AG09309 (cell line): ENCODE results near the gene SMS.

Experiments
- DNase-seq: peaks from one replicate; pipeline ENCODE4 v3.0.0-alpha.2; 2010; ENCODE audit warnings: low read depth
- H3K4me3 ChIP-seq: 2 replicates; pipeline ENCODE4 v1.5.1; 2011; ENCODE audit warnings: mild to moderate bottlenecking, low read depth, low read length, moderate library complexity; ENCODE audit not compliant: control insufficient read depth
- TF ChIP-seq, protein P1 (sequence below): IDR thresholded peaks from 2 replicates; pipeline ENCODE4 v1.5.1; 2011; ENCODE audit warnings: mild to moderate bottlenecking, low read depth, low read length, inconsistent platforms; ENCODE audit not compliant: insufficient read depth, control insufficient read depth; ENCODE audit errors: missing control alignments

The SMS gene

DNA sequence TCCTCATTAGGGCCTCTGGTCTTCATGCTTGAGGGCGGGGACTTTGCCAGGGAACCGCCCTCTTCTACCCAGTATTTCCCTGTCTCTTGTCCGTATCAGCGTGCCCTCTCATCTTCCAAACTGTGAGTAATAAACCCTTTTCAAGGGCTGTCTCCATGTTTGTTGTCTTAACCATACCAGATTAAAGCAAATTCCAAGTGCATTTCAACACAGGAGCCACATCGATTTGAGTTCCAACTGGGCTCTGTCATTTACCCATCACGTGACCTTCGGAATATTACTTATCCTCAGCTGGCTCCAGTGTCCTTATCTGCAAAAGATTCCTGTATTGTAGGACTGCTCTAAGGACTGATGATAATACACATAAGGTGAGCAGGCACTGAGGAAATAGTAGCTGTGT lies 85.2 kb downstream of the SMS start:
- TF ChIP-seq, protein P1, sequence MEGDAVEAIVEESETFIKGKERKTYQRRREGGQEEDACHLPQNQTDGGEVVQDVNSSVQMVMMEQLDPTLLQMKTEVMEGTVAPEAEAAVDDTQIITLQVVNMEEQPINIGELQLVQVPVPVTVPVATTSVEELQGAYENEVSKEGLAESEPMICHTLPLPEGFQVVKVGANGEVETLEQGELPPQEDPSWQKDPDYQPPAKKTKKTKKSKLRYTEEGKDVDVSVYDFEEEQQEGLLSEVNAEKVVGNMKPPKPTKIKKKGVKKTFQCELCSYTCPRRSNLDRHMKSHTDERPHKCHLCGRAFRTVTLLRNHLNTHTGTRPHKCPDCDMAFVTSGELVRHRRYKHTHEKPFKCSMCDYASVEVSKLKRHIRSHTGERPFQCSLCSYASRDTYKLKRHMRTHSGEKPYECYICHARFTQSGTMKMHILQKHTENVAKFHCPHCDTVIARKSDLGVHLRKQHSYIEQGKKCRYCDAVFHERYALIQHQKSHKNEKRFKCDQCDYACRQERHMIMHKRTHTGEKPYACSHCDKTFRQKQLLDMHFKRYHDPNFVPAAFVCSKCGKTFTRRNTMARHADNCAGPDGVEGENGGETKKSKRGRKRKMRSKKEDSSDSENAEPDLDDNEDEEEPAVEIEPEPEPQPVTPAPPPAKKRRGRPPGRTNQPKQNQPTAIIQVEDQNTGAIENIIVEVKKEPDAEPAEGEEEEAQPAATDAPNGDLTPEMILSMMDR: no peak
- no peak for DNase-seq
- no peak overlapping the region for H3K4me3 ChIP-seq

DNA sequence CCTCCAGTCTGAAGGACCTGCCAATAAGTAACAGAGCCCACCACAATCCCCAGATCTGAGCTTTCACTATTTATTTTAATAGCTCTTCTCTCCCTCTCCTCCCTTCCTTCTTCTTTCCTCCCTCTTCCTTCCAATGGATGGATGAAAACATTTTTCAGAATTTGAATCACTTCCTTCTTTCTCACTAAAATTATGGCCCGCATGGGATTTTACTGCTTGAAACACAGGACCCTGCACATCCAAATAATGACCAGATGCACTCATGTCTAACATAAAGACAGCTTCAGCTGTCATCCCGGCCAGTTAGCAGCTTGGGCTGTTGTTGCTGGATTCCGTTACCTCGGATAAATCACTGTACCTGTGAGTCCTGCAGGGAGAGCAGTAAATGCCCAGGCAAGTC lies 86.2 kb downstream of the SMS start:
- TF ChIP-seq, protein P1: no peak
- DNase-seq: no peak
- no peak overlapping the region for H3K4me3 ChIP-seq

DNA sequence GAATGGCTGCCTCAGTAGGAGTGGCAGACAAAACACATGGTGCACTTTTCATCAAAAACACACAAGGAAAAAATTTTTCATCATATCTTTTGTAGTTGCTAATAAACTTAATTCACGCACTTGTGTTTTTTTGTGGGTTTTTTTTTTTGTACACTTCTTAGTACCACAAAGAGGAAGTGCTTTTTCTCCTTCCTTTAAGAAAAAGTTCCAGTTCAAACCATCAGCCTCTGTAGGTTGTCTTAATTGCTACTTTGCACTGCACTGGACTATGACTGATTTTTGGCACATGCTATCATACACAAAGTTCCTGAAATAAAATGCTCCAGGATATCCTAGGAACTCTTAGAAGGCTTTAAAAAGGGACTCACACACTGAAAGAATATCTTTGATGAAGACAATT lies 91.6 kb downstream of the SMS start, which contains the start of gene PHEX:
PHEX (plus strand) TSS at position 242 of the 400 bp plus-strand sequence. CDS start 681 bp downstream, outside the sequence.
- no peak within 1 kb of the TSS for H3K4me3 ChIP-seq
- DNase-seq: no peak
- TF ChIP-seq, protein P1: no peak

DNA sequence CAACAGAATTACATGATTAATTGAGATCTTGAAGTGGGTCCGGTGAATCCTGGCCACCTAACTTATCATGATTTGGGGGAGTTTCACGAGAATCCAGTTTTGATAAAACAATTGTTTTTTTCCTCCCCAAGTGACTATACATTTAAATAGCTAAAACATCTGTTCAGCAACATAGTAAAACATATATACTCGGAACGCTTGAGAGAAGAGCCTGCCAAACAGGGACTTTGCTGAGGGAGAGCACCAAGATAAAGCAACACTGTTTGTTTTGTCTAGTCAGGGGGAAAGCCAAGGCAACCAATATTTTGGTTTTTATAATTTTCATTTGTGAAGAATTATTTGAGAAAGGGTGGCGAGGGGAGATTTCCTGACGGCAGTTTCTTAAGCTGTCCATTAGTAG lies 92.0 kb downstream of the SMS start:
- DNase-seq: no peak
- H3K4me3 ChIP-seq: no peak overlapping the region
- TF ChIP-seq, protein P1: no peak

DNA sequence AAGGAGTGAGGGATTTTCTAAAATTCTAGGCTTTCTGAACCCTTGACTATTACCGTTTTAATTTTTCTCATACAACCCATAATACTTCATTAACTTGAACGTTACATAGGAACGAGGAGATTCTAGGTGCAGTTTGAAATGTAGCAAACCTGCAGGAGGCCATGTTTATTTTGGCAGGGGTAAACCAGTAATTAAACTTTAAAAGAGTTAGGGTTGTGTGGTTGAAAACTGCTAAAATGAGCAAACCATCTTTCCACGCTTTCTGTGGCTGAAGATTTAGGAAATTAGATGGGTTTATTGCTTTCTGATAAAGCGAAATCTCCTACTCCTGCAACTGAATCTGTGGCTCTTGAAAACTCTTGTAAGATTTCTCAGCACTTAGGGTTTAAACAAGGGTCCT lies 93.3 kb downstream of the SMS start:
- TF ChIP-seq, protein P1: no peak
- no peak for DNase-seq

DNA sequence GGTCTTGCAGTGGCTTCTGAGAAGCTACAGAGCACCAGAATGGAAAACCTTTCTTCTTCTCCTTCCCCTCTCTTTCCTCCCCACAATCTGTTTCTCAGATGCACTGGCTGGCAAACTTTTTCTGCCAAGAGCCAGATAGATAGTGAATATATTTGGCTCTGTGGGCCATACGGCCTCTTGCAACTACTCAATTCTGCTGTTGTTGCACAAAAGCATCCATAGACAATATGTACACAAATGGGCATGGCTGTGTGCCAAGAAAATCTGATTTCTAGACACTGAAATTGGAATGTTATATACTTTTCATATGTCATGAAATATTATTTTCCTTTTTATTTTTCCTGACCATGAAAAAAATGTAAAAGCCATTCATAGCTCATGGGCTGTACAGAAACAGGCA lies 94.7 kb downstream of the SMS start:
- TF ChIP-seq, protein P1: no peak
- DNase-seq: no peak
- no peak overlapping the region for H3K4me3 ChIP-seq

More for the DNA sequence above, 93.3 kb downstream of the SMS start:
- H3K4me3 ChIP-seq: no peak overlapping the region

DNA sequence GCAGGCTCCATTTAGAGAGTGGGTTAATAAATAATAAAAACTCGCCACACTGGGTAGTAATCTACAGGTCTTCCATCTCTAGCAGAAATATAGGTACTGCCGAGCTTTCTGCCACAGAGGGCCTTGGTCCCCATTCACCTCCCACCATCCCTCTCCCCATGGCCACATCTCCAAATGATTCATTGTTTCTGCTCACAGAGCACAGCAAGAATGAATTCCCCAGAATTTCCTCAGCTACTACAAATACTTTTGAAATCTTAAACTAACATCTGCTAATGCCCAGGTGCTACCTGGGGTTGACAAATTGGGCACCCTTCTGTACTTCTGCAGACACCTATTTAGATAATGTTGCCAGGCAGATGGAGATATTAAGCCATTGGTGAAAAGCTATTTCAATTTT lies 96.7 kb downstream of the SMS start:
- TF ChIP-seq, protein P1: no peak
- H3K4me3 ChIP-seq: no peak overlapping the region
- no peak for DNase-seq
